H1 (cell line): ENCODE results near the gene ZNF132. TPM values are rescaled to one million over a fixed set of nuclear protein-coding genes. Genes with fewer than 3 reads are reported as not detected.

ENCODE experiments used
- BCL11A ChIP-seq, 2 experiments: IDR thresholded peaks; one replicate each; pipeline ENCODE4 v1.6.1; 2011; ENCODE audit warnings: low read depth in 2 of 2, low read length in 2 of 2, mild to moderate bottlenecking in 2 of 2
- CBX5 ChIP-seq: fragments of 300-800, 300-1000 bp; sonication (generic); IDR thresholded peaks from 2 replicates; pipeline ENCODE4 v1.7.1; 2016; ENCODE audit warnings: antibody characterized with exemption, low read length, low read depth
- CHD2 ChIP-seq: IDR thresholded peaks from 2 replicates; pipeline ENCODE4 v1.6.1; 2012; ENCODE audit warnings: low read length, improper control_type of control experiment
- CTBP2 ChIP-seq: IDR thresholded peaks from 2 replicates; pipeline ENCODE4 v1.7.0; 2011; ENCODE audit warnings: borderline replicate concordance, mild to moderate bottlenecking, moderate library complexity, mixed read lengths, low read length; ENCODE audit not compliant: insufficient read depth, insufficient read length
- EGR1 ChIP-seq: IDR thresholded peaks from 2 replicates; pipeline ENCODE4 v1.6.1; 2011; ENCODE audit warnings: low read depth, low read length, borderline replicate concordance
- EP300 ChIP-seq, 2 experiments: IDR thresholded peaks; 1 replicate in 1 of 2; 2 replicates in 1 of 2; pipeline ENCODE4 v1.6.1; 2011 to 2012; ENCODE audit warnings: low read depth in 2 of 2, low read length in 2 of 2, mild to moderate bottlenecking in 2 of 2, borderline replicate concordance in 1 of 2, inconsistent platforms in 1 of 2, moderate library complexity in 1 of 2
- GABPA ChIP-seq: IDR thresholded peaks from 2 replicates; pipeline ENCODE4 v1.6.1; 2011; ENCODE audit warnings: mild to moderate bottlenecking, low read length, moderate library complexity, borderline replicate concordance; ENCODE audit not compliant: insufficient read depth
- KDM1A ChIP-seq: fragments of 200-600, 300-600 bp; sonication (generic); IDR thresholded peaks from 2 replicates; pipeline ENCODE4 v1.7.1; 2016; ENCODE audit warnings: mild to moderate bottlenecking, low read length, borderline replicate concordance
- NRF1 ChIP-seq: IDR thresholded peaks from 2 replicates; pipeline ENCODE4 v1.6.1; 2011; ENCODE audit warnings: mild to moderate bottlenecking, low read depth, low read length, improper control_type of control experiment
- RFX5 ChIP-seq: IDR thresholded peaks from 2 replicates; pipeline ENCODE4 v1.6.1; 2011; ENCODE audit warnings: low read depth, low read length, improper control_type of control experiment, borderline replicate concordance
- RXRA ChIP-seq: IDR thresholded peaks from 2 replicates; pipeline ENCODE4 v1.6.1; 2011; ENCODE audit warnings: low read depth, mild to moderate bottlenecking, low read length, moderate library complexity; ENCODE audit not compliant: insufficient read depth
- SAP30 ChIP-seq: fragments of 300-600 bp; sonication (generic); IDR thresholded peaks from 2 replicates; pipeline ENCODE4 v1.7.1; 2012; ENCODE audit warnings: low read length, moderate library complexity, mild to moderate bottlenecking, inconsistent platforms; ENCODE audit not compliant: insufficient read depth, insufficient replicate concordance
- SIN3A ChIP-seq, 2 experiments: IDR thresholded peaks in 1 of 2; conservative IDR thresholded peaks in 1 of 2; 2 replicates each; pipeline ENCODE4 v1.6.1; 2011 to 2012; ENCODE audit warnings: low read length in 2 of 2, improper control_type of control experiment in 1 of 2, low read depth in 1 of 2, mild to moderate bottlenecking in 1 of 2
- SIRT6 ChIP-seq: IDR thresholded peaks from one replicate; pipeline ENCODE4 v1.7.1; 2012; ENCODE audit warnings: low read length, inconsistent platforms
- SP4 ChIP-seq: IDR thresholded peaks from 2 replicates; pipeline ENCODE4 v1.6.1; 2012; ENCODE audit warnings: low read length, inconsistent platforms
- TAF1 ChIP-seq: IDR thresholded peaks from 2 replicates; pipeline ENCODE4 v1.6.1; 2011; ENCODE audit warnings: mild to moderate bottlenecking, low read depth, low read length
- TCF12 ChIP-seq: IDR thresholded peaks from 2 replicates; pipeline ENCODE4 v1.6.1; 2011; ENCODE audit warnings: low read depth, mild to moderate bottlenecking, low read length
- ZNF274 ChIP-seq: IDR thresholded peaks from 2 replicates; pipeline ENCODE4 v1.7.0; 2012; ENCODE audit warnings: low read length, borderline replicate concordance; ENCODE audit errors: extremely low read depth
- polyA plus RNA-seq, 7 experiments: library from polyadenylated mRNA; depleted of rRNA in 3 of 7; stranded (reverse) in 5 of 7; unstranded in 2 of 7; fragments of >200 nt in 5 of 7; fragments of 200-250 nt in 2 of 7; gene quantifications; 1 replicate in 5 of 7; 2 replicates in 1 of 7; 4 replicates in 1 of 7; pipeline versions ENCODE4 v1.2.1 to v1.2.3, GENCODE V29; 2011 to 2013; ENCODE audit warnings: missing spikeins in 2 of 7, mixed read lengths in 2 of 7
- total RNA-seq: library from RNA; stranded (reverse); fragmentation: NEBNext Ultra II Directional; extraction: Animal tissue kit (Norgen Biotek cat#: 25700); gene quantifications from 2 replicates; pipeline ENCODE4 v1.2.1, GENCODE V29; 2021
- TF ChIP-seq, protein P1 (sequence below), 3 experiments: IDR thresholded peaks; 1 replicate in 2 of 3; 2 replicates in 1 of 3; pipeline versions ENCODE4 v1.5.1 to v1.6.1; 2011; ENCODE audit warnings: low read length in 3 of 3, mild to moderate bottlenecking in 3 of 3, inconsistent platforms in 2 of 3, low read depth in 1 of 3, moderate library complexity in 1 of 3; ENCODE audit not compliant: insufficient read depth in 1 of 3; ENCODE audit errors: control extremely low read depth in 1 of 3
- TF ChIP-seq, protein P2 (sequence below): IDR thresholded peaks from 2 replicates; pipeline ENCODE4 v1.6.1; 2012; ENCODE audit warnings: inconsistent platforms

Gene ZNF132
- total and polyA plus RNA-seq, 2 of the 8 experiments (the other 6 are each of a cell fraction or from before 2014, with no cell fraction given): 0.89 to 1.9 TPM

DNA sequence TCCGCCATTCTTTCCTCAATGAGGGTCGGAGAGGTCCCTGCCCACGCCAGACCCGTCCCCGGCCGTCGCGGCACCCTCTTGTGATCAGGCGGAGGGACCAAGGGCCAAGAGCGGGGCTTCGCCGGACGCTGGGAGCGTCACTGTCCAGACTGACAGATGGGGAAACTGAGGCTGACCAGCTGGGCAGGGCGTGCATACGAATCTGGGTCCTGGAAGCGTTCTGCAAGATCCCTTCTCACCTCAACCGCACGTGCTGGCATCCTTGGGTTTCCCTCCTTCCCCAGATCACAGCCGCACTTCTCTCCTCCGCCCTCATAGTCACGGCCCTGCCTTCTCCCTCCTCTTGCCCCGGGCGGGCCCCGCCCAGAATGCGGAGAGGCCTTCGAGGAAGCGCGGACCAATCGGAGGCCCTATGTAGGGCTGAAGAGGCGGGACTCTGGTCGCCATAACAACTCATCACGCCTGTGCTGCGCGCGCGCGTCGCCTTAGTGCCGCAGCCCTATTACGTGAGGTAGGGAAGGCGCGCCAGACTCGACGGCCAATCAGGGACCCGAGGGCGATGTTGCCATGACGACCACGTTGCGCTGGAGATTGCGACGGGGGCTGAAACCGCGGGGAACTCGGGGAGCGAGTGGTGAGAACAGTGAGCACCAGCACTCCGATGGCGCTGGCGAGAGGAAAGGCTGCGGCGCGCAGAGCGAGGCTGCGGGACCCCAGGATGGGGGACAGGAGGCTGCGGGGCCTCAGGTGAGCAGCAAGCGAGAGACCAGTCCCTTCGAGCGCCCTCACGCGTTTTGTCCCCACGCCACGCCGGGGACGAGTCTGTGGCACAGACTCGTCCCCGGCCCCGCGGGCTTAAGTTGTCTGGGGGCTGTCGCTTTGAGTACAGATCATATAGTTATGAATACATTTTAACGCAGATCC, 38.8 kb downstream of the ZNF132 start (continued):
- no peak for TF ChIP-seq KDM1A
- TF ChIP-seq SIN3A (conservative IDR thresholded peaks at IDR 0.05 in 1 of 2, IDR thresholded peaks at IDR 0.05 in 1 of 2; ENCODE audit: low read depth in 1 of 2, low read length in 2 of 2): peak in 1 of 2 experiments; percentile 93; a peak in 2 of 4 replicates
- no peak for TF ChIP-seq SIRT6
- TF ChIP-seq RFX5: peak; percentile 92
- peak; percentile 95 for TF ChIP-seq TAF1
- TF ChIP-seq BCL11A (IDR thresholded peaks at IDR 0.05; ENCODE audit: low read depth in 2 of 2, low read length in 2 of 2): no peak
- no peak for TF ChIP-seq CBX5
- peak; percentile 41 for TF ChIP-seq NRF1
- TF ChIP-seq, protein P1, sequence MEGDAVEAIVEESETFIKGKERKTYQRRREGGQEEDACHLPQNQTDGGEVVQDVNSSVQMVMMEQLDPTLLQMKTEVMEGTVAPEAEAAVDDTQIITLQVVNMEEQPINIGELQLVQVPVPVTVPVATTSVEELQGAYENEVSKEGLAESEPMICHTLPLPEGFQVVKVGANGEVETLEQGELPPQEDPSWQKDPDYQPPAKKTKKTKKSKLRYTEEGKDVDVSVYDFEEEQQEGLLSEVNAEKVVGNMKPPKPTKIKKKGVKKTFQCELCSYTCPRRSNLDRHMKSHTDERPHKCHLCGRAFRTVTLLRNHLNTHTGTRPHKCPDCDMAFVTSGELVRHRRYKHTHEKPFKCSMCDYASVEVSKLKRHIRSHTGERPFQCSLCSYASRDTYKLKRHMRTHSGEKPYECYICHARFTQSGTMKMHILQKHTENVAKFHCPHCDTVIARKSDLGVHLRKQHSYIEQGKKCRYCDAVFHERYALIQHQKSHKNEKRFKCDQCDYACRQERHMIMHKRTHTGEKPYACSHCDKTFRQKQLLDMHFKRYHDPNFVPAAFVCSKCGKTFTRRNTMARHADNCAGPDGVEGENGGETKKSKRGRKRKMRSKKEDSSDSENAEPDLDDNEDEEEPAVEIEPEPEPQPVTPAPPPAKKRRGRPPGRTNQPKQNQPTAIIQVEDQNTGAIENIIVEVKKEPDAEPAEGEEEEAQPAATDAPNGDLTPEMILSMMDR (IDR thresholded peaks at IDR 0.05; ENCODE audit: control extremely low read depth in 1 of 3, insufficient read depth in 1 of 3, low read depth in 1 of 3, low read length in 3 of 3): no peak
- TF ChIP-seq SAP30: no peak
- no peak for TF ChIP-seq TCF12
- TF ChIP-seq EGR1: no peak
- TF ChIP-seq ZNF274: no peak
- TF ChIP-seq RXRA: no peak
- TF ChIP-seq GABPA: no peak
- TF ChIP-seq, protein P2, sequence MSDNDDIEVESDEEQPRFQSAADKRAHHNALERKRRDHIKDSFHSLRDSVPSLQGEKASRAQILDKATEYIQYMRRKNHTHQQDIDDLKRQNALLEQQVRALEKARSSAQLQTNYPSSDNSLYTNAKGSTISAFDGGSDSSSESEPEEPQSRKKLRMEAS: peak; percentile 96
- no peak for TF ChIP-seq SP4
- TF ChIP-seq CHD2: 0 out of 2 replicates have a peak, but pooled peaks have one; percentile 15
- TF ChIP-seq CTBP2: no peak
- no peak for TF ChIP-seq EP300 (IDR thresholded peaks at IDR 0.05; ENCODE audit: borderline replicate concordance in 1 of 2, low read depth in 2 of 2, low read length in 2 of 2)
